Measurements from ENCODE around the gene TCTN1. TPM values are rescaled to one million over a fixed set of nuclear protein-coding genes. Genes with fewer than 3 reads are reported as not detected.
"Not testable (repeated sequence)": the region's sequence is repeated elsewhere in the genome, so short reads cannot be mapped to it uniquely, and the experiment has no call there.

TCTN1 gene
- total and polyA plus RNA-seq, 11 donors = 12.6 to 27.7 (median 19.0) TPM

- peak; percentile 87 to 91 (median 90) for ATAC-seq
- Histone ChIP-seq H3K4me3 (peak overlapping the region in 1 of 12 donors; percentile 10), H3K27me3 (no peaks in the 10 kb centered on the region), H3K27ac (peak overlapping the region; percentile 6 to 80 (median 61)), H3K4me1 (peaks cover 0 to 35% (median 20%) of the 10 kb centered on the region in 12 donors), H3K36me3 (peaks cover 0 to 10% (median 0%) of the 10 kb centered on the region in 9 donors), H3K9me3 (no peaks in the 10 kb centered on the region)
- TF ChIP-seq POLR2A (IDR thresholded peaks at IDR 0.05) (peak in 1 of 2 donors; percentile 20), CTCF (IDR thresholded peaks at IDR 0.05) (no peak)
- peak in 4 of 5 donors; percentile 41 to 89 (median 67) for DNase-seq
- 44 to 60% (median 58%) methylated on average over 15 of the region's 15 CpGs for WGBS, 4 donors
- intact Hi-C loops (cut with DNase I) = loop anchor here in 2 of 10 donors (5.0 kb wide), 1 partner anchor 57 kb away; no protein-coding TSS in a partner anchor
Measured at GRCh38 chr12:110640275-110641025, 26.5 kb downstream of the TCTN1 start.

- TF ChIP-seq POLR2A (IDR thresholded peaks at IDR 0.05) = no peak
- no peak for TF ChIP-seq CTCF (IDR thresholded peaks at IDR 0.05)
- peak; percentile 47 to 75 (median 63) for DNase-seq
- H3K9me3 ChIP-seq = no peaks in the 10 kb centered on the region
- peaks cover 0 to 14% (median 3%) of the 10 kb centered on the region in 9 donors for H3K36me3 ChIP-seq
- ATAC-seq = peak; percentile 4 to 52 (median 35)
- H3K4me1 ChIP-seq = peaks cover 0 to 35% (median 20%) of the 10 kb centered on the region in 12 donors
- no peak overlapping the region for H3K4me3 ChIP-seq
- intact Hi-C loops (cut with DNase I) = loop anchor here in 2 of 10 donors (5.0 kb wide), 1 partner anchor 56 kb away; no protein-coding TSS in a partner anchor
- H3K27ac ChIP-seq = peak overlapping the region in 9 of 12 donors; percentile 1 to 80 (median 63)
- 43 to 49% (median 46%) methylated on average over 7 of the region's 7 CpGs for WGBS, 4 donors
- no peaks in the 10 kb centered on the region for H3K27me3 ChIP-seq
Measured at GRCh38 chr12:110641521-110641920, 27.6 kb downstream of the TCTN1 start.

GRCh38 chr12:110647631-110648040 lies 33.7 kb downstream of the TCTN1 start:
- no peak for TF ChIP-seq CTCF (IDR thresholded peaks at IDR 0.05)
- no peak for TF ChIP-seq POLR2A (IDR thresholded peaks at IDR 0.05)
- Histone ChIP-seq H3K9me3 (no peaks in the 10 kb centered on the region), H3K36me3 (peaks cover 0 to 73% (median 57%) of the 10 kb centered on the region in 9 donors), H3K27me3 (no peaks in the 10 kb centered on the region), H3K4me3 (no peak overlapping the region), H3K4me1 (no peaks in the 10 kb centered on the region), H3K27ac (no peak overlapping the region)
- intact Hi-C loops (cut with DNase I) = no loop called here
- ATAC-seq = peak in 1 of 4 donors; percentile 26
- WGBS, 4 donors = 52 to 70% (median 67%) methylated on average over 7 of the region's 7 CpGs
- no peak for DNase-seq

GRCh38 chr12:110649341-110649847 lies 35.5 kb downstream of the TCTN1 start:
- Histone ChIP-seq H3K4me3 (no peak overlapping the region), H3K4me1 (no peaks in the 10 kb centered on the region), H3K27me3 (no peaks in the 10 kb centered on the region), H3K27ac (no peak overlapping the region), H3K36me3 (peaks cover 0 to 90% (median 57%) of the 10 kb centered on the region in 9 donors), H3K9me3 (no peaks in the 10 kb centered on the region)
- intact Hi-C loops (cut with DNase I) = no loop called here
- WGBS, 4 donors = 83 to 90% (median 86%) methylated on average over 11 of the region's 11 CpGs
- TF ChIP-seq CTCF (IDR thresholded peaks at IDR 0.05) (no peak), POLR2A (IDR thresholded peaks at IDR 0.05) (no peak)
- DNase-seq = no peak
- ATAC-seq = no peak

- ATAC-seq; intact Hi-C loops (cut with DNase I): not testable (repeated sequence)
Measured at GRCh38 chr12:110654238-110654637, 40.3 kb downstream of the TCTN1 start.

More at GRCh38 chr12:110654238-110654637, 40.3 kb downstream of the TCTN1 start:
- Histone ChIP-seq H3K4me1 (peaks cover 0 to 12% (median 0%) of the 10 kb centered on the region in 12 donors), H3K36me3 (peaks cover 0 to 67% (median 36%) of the 10 kb centered on the region in 9 donors)
- 89 to 95% (median 95%) methylated on average over 10 of the region's 10 CpGs for WGBS, 4 donors
- H3K27me3 ChIP-seq, H3K9me3 ChIP-seq, H3K27ac ChIP-seq, H3K4me3 ChIP-seq, DNase-seq: not testable (repeated sequence)
